Measurements from ENCODE around the gene PLSCR1. TPM values are rescaled to one million over a fixed set of nuclear protein-coding genes. Genes with fewer than 3 reads are reported as not detected.

The PLSCR1 gene
- polyA plus RNA-seq, 3 donors = 103 to 221 (median 127) TPM

GRCh38 chr3:146511402-146512134 is 32.8 kb downstream of the PLSCR1 start:
- intact Hi-C loops (cut with micrococcal nuclease) = no loop called here
- WGBS (ENCODE audit: insufficient coverage) = 100% methylated on average over 2 of the region's 3 CpGs
- no peak for TF ChIP-seq CTCF (IDR thresholded peaks at IDR 0.05)

DNA sequence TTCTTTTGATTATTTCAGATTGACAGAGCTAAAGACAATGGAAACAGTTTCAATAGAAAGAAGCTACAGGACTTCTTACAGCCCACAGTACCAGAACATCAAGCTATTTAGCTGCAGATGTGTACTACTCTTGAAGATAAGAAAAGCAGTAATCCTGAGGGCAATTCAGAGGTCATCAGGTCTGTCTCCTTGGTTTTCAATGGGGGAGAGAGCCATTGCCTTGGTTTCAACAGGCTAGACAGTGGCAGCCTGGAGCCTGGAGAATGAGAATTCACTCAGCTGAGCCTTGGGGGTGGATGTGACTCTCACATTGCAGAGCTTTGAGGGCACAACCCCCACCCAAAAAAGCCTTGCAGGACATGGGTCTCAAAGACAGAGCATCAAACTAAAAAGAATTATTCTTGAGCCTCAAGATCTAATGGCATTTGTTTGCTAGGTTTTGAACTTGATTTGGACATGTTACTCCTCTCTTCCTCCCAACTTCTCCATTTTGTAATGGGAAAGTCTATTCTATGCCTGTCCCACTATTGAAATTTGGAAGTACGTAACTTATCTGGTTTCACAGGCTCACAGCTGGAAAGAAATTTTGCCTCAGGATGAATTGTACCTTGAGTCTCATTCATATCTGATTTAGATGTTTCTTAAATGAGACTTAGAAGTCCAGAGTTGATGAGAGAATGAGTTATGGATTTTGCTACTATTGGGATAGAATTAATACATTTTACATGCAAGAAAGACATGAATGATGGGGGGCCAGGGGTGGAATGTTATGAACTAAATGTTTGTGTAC is 36.9 kb downstream of the PLSCR1 start:
- Histone ChIP-seq H3K4me3 (replicated peaks in 1 of 3; ENCODE audit: low read depth in 2 of 3, low read length in 3 of 3) (peak overlapping the region in 1 of 3 experiments; percentile 19), H3K36me3 (replicated peaks in 1 of 2; ENCODE audit: control insufficient read depth in 1 of 2, insufficient read depth in 2 of 2, low read length in 2 of 2) (peaks cover 0 to 15% of the 10 kb centered on the region in 2 donors), H4K20me1 (ENCODE audit: insufficient read depth, low read length) (no peaks in the 10 kb centered on the region), H3K9ac (ENCODE audit: insufficient read depth, low read length, poor library complexity, severe bottlenecking) (no peak overlapping the region), H3K9me3 (replicated peaks in 1 of 2; ENCODE audit: control insufficient read depth in 1 of 2, insufficient read depth in 1 of 2, low read length in 2 of 2) (no peaks in the 10 kb centered on the region), H3K79me2 (ENCODE audit: insufficient read depth, low read length) (no peaks in the 10 kb centered on the region), H2AFZ (ENCODE audit: insufficient read depth, low read depth, low read length, poor library complexity, severe bottlenecking) (no peak overlapping the region), H3K4me1 (ENCODE audit: control insufficient read depth in 1 of 2, insufficient read depth in 2 of 2, low read length in 2 of 2) (peaks cover 17 to 23% of the 10 kb centered on the region in 2 donors), H3K27ac (ENCODE audit: low read depth in 1 of 2, low read length in 2 of 2) (peak overlapping the region in 1 of 2 donors; percentile 63), H3K27me3 (ENCODE audit: control insufficient read depth in 2 of 2, insufficient read depth in 2 of 2, low read length in 2 of 2) (no peaks in the 10 kb centered on the region), H3K4me2 (replicated peaks; ENCODE audit: extremely low read depth, low read length, poor library complexity, severe bottlenecking) (peak overlapping the region; percentile 12)
- intact Hi-C loops (cut with micrococcal nuclease) = loop anchor here in 1 of 2 donors (10.0 kb wide), 1 partner anchor 47 kb away; no protein-coding TSS in a partner anchor
- H3K27ac Mint-ChIP-seq = peak overlapping the region in 6 of 7 donors; percentile 79 to 91 (median 84)
- peaks cover 15 to 20% of the 10 kb centered on the region in 2 donors for H3K36me3 Mint-ChIP-seq
- no peaks in the 10 kb centered on the region for H3K27me3 Mint-ChIP-seq (ENCODE audit: low read depth in 3 of 3)
- no peak for TF ChIP-seq CTCF (IDR thresholded peaks at IDR 0.05)
- DNase-seq = no peak
- H3K4me1 Mint-ChIP-seq = peaks cover 27% of the 10 kb centered on the region
- no peak overlapping the region for H3K4me3 Mint-ChIP-seq
- H3K9me3 Mint-ChIP-seq = peaks cover 0 to 3% (median 1%) of the 10 kb centered on the region in 7 donors
- WGBS (ENCODE audit: insufficient coverage) = no CpG with 5 or more reads among the region's 1 CpG

More at GRCh38 chr3:146511402-146512134, 32.8 kb downstream of the PLSCR1 start:
- H4K20me1 ChIP-seq (ENCODE audit: insufficient read depth, low read length) = no peaks in the 10 kb centered on the region
- no peak overlapping the region for H3K9ac ChIP-seq (ENCODE audit: insufficient read depth, low read length, poor library complexity, severe bottlenecking)
- Mint-ChIP-seq H3K9me3 (peaks cover 0 to 2% (median 0%) of the 10 kb centered on the region in 7 donors), H3K4me1 (peaks cover 21% of the 10 kb centered on the region), H3K27ac (no peak overlapping the region), H3K36me3 (peaks cover 47 to 51% of the 10 kb centered on the region in 2 donors), H3K4me3 (no peak overlapping the region), H3K27me3 (ENCODE audit: low read depth in 3 of 3) (peaks cover 0 to 1% (median 0%) of the 10 kb centered on the region in 3 donors)
- H2AFZ ChIP-seq (ENCODE audit: insufficient read depth, low read depth, low read length, poor library complexity, severe bottlenecking) = no peak overlapping the region
- H3K79me2 ChIP-seq (ENCODE audit: insufficient read depth, low read length) = no peaks in the 10 kb centered on the region
- H3K36me3 ChIP-seq (replicated peaks in 1 of 2; ENCODE audit: control insufficient read depth in 1 of 2, insufficient read depth in 2 of 2, low read length in 2 of 2) = peaks cover 27 to 51% of the 10 kb centered on the region in 2 donors
- no peak overlapping the region for H3K4me2 ChIP-seq (replicated peaks; ENCODE audit: extremely low read depth, low read length, poor library complexity, severe bottlenecking)
- no peaks in the 10 kb centered on the region for H3K27me3 ChIP-seq (ENCODE audit: control insufficient read depth in 2 of 2, insufficient read depth in 2 of 2, low read length in 2 of 2)
- H3K4me1 ChIP-seq (ENCODE audit: control insufficient read depth in 1 of 2, insufficient read depth in 2 of 2, low read length in 2 of 2) = peaks cover 11 to 14% of the 10 kb centered on the region in 2 donors
- no peak overlapping the region for H3K4me3 ChIP-seq (replicated peaks in 1 of 3; ENCODE audit: low read depth in 2 of 3, low read length in 3 of 3)
- peak in 1 of 3 donors; percentile 33 for DNase-seq
- H3K27ac ChIP-seq (ENCODE audit: low read depth in 1 of 2, low read length in 2 of 2) = no peak overlapping the region
- no peaks in the 10 kb centered on the region for H3K9me3 ChIP-seq (replicated peaks in 1 of 2; ENCODE audit: control insufficient read depth in 1 of 2, insufficient read depth in 1 of 2, low read length in 2 of 2)
